WTC11 (cell line): ENCODE measurements around the gene LOC101059915.

Source experiments
- ATAC-seq: fragments of 200-7000 bp; cut with Tn5 transposase; 2 replicates; pipeline ENCODE4 v1.10.0; 2021; ENCODE audit warnings: mild to moderate bottlenecking, moderate library complexity
- CTCF ChIA-PET: fragments of 300-600 bp; sonication (Branson Sonifier 250); formaldehyde crosslinking; loops from one replicate; lab custom pipeline; 2021; ENCODE audit warnings: antibody characterized with exemption; lab: Charles Lee
- POLR2A ChIA-PET: fragments of 350-600 bp; sonication (Branson Sonifier 250); formaldehyde crosslinking; loops from one replicate; lab custom pipeline; 2021; ENCODE audit warnings: antibody characterized with exemption; lab: Charles Lee
- DNase-seq: peaks from one replicate; pipeline ENCODE4 v3.0.0; 2021; ENCODE audit warnings: low spot score
- H3K27ac Mint-ChIP-seq: 2 replicates; pipeline ENCODE4 v1.8.0; 2021; ENCODE audit warnings: mixed read lengths
- H3K27me3 Mint-ChIP-seq: 2 replicates; pipeline ENCODE4 v1.8.0; 2021; ENCODE audit warnings: low read depth, mild to moderate bottlenecking, moderate library complexity, mixed read lengths
- H3K36me3 Mint-ChIP-seq: 2 replicates; pipeline ENCODE4 v1.8.0; 2021; ENCODE audit warnings: mixed read lengths
- H3K4me1 Mint-ChIP-seq: 2 replicates; pipeline ENCODE4 v1.8.0; 2022; ENCODE audit warnings: mixed read lengths
- H3K4me3 Mint-ChIP-seq: 2 replicates; pipeline ENCODE4 v1.8.0; 2021; ENCODE audit warnings: mild to moderate bottlenecking, moderate library complexity, mixed read lengths
- H3K9me3 Mint-ChIP-seq: 2 replicates; pipeline ENCODE4 v1.8.0; 2021; ENCODE audit warnings: mixed read lengths
- CREM ChIP-seq: sonication (generic); formaldehyde crosslinking; IDR thresholded peaks from 2 replicates; pipeline ENCODE4 v1.8.1; 2022; ENCODE audit warnings: mild to moderate bottlenecking, missing genetic modification reagents, moderate library complexity
- HMGA2 ChIP-seq: fragments of 250-450 bp; sonication (Bioruptor Pico); IDR thresholded peaks from 2 replicates; pipeline ENCODE4 v1.4.0; 2021; ENCODE audit warnings: mild to moderate bottlenecking, moderate library complexity
- IRF2 ChIP-seq: sonication (generic); formaldehyde crosslinking; IDR thresholded peaks from 2 replicates; pipeline ENCODE4 v1.8.0; 2022; ENCODE audit warnings: low read depth, missing genetic modification reagents, borderline replicate concordance
- NFATC4 ChIP-seq: fragments of 250-450 bp; sonication (Bioruptor Pico); IDR thresholded peaks from 2 replicates; pipeline ENCODE4 v1.9.0; 2021; ENCODE audit warnings: mild to moderate bottlenecking
- SOX15 ChIP-seq: fragments of 250-450 bp; sonication (Bioruptor Pico); IDR thresholded peaks from 2 replicates; pipeline ENCODE4 v1.9.0; 2021; ENCODE audit warnings: mild to moderate bottlenecking
- SP1 ChIP-seq: sonication (generic); formaldehyde crosslinking; conservative IDR thresholded peaks from 2 replicates; pipeline ENCODE4 v1.8.1; 2022; ENCODE audit warnings: missing genetic modification reagents
- ZNF671 ChIP-seq: fragments of 250-450 bp; sonication (Bioruptor Pico); IDR thresholded peaks from 2 replicates; pipeline ENCODE4 v1.8.0; 2021; ENCODE audit warnings: mild to moderate bottlenecking
- TF ChIP-seq, protein P1 (sequence below): sonication (generic); formaldehyde crosslinking; IDR thresholded peaks from 2 replicates; pipeline ENCODE4 v1.8.0; 2022; ENCODE audit warnings: mild to moderate bottlenecking, missing genetic modification reagents
- TF ChIP-seq, protein P2 (sequence below): sonication (generic); formaldehyde crosslinking; IDR thresholded peaks from 2 replicates; pipeline ENCODE4 v1.8.0; 2023; ENCODE audit warnings: missing genetic modification reagents
- TF ChIP-seq, protein P3 (sequence below): fragments of 250-450 bp; sonication (Bioruptor Pico); IDR thresholded peaks from 2 replicates; pipeline ENCODE4 v1.9.0; 2021; ENCODE audit warnings: mild to moderate bottlenecking
- TF ChIP-seq, protein P4 (sequence below): fragments of 250-450 bp; sonication (Bioruptor Pico); IDR thresholded peaks from 2 replicates; pipeline ENCODE4 v1.8.0; 2021; ENCODE audit warnings: mild to moderate bottlenecking
- TF ChIP-seq, protein P5 (sequence below): fragments of 250-450 bp; sonication (Bioruptor Pico); conservative IDR thresholded peaks from 2 replicates; pipeline ENCODE4 v1.9.0; 2021; ENCODE audit warnings: mild to moderate bottlenecking
- TF ChIP-seq, protein P6 (sequence below): fragments of 250-450 bp; sonication (Bioruptor Pico); IDR thresholded peaks from 2 replicates; pipeline ENCODE4 v1.9.0; 2021; ENCODE audit warnings: mild to moderate bottlenecking

Gene LOC101059915

DNA sequence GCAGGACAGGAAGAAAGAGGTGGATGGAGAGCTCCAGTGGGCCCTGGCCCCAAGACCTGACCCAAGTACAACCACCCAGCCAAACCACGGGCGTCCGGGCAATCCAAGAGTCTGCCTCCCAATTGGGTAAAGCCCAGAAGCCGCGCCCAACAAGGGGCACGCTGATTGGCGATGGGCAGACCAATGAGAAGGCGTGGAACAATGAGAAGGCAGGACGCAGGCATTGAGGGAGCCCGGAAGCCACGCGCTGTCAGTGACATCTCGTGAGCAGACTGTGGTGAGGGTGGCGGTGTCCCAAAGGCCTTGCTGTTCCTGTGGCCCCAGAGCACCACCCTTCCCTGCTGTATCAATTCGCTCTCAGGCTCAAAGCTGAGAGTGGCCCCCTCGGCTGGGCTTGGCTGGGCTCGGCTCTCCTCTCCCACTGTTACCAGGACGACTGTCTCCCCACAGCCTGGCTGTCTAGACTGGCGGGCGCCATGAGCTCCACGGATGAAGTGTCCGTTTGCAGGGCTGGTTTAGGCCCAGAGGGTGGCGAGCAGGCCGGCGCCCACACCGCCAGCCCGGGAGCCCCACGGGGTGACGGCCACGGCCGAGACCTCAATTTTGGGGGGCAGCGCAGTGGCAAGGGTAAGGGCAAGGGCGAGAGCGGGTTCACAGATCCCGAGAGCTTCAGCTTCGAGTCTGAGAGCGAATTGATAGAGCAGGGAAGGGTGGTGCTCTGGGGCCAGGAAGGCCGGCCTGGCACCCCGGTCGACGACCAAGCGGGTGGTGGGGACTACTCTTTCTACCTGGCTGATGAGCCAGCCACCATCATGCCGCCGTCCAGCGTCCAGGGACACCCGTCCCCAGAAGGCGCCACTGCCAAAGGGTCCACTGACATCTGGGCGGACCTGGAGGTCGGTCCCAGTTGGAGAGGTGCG, at the start of gene LOC101059915:
LOC101059915 (plus strand) TSS at position 219 of the 920 bp plus-strand sequence.
- Mint-ChIP-seq H3K27me3 (no peaks in the 10 kb centered on the region), H3K27ac (no peak within 1 kb of the TSS), H3K4me3 (no peak within 1 kb of the TSS), H3K9me3 (no peaks in the 10 kb centered on the region), H3K36me3 (no peaks in the 10 kb centered on the region), H3K4me1 (no peaks in the 10 kb centered on the region)
- DNase-seq, result no peak
- ATAC-seq, result no peak
- ChIA-PET POLR2A (no interaction called here), CTCF (interaction anchor here (1.0 kb wide), 1 partner anchor 45 kb away, joined by 3 read pairs; no protein-coding TSS in a partner anchor)
- TF ChIP-seq, protein P1, sequence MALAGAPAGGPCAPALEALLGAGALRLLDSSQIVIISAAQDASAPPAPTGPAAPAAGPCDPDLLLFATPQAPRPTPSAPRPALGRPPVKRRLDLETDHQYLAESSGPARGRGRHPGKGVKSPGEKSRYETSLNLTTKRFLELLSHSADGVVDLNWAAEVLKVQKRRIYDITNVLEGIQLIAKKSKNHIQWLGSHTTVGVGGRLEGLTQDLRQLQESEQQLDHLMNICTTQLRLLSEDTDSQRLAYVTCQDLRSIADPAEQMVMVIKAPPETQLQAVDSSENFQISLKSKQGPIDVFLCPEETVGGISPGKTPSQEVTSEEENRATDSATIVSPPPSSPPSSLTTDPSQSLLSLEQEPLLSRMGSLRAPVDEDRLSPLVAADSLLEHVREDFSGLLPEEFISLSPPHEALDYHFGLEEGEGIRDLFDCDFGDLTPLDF (CRISPR knock-in tag), result no peak
- no peak for TF ChIP-seq IRF2
- TF ChIP-seq SP1 (CRISPR knock-in tag), result no peak
- TF ChIP-seq, protein P2, sequence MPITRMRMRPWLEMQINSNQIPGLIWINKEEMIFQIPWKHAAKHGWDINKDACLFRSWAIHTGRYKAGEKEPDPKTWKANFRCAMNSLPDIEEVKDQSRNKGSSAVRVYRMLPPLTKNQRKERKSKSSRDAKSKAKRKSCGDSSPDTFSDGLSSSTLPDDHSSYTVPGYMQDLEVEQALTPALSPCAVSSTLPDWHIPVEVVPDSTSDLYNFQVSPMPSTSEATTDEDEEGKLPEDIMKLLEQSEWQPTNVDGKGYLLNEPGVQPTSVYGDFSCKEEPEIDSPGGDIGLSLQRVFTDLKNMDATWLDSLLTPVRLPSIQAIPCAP (CRISPR knock-in tag), result no peak

DNA sequence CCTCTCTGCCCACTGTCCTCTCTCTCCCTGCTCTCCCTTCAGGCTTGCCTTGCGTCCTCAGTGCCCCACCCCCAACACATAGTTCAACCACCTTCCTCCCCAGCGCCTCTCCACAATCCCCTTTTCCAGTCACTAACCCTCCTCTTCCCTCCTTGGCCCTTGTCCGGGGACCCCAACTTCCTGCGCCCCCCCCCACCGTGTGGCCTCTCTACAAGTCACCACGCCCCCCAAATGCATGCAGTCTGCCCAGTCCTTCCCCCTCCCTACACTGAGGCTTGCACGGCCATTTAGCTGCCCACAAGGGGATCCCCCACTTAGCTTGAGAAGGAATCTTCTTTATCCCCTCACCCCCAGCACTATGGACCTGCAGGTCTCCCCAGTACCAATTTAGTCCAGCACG, 49.6 kb upstream of the LOC101059915 start:
- Mint-ChIP-seq H3K4me3 (no peak overlapping the region), H3K36me3 (peaks cover 8% of the 10 kb centered on the region; the same call in 1 of the 2 replicates)
- no peak for ATAC-seq
- TF ChIP-seq, protein P3, sequence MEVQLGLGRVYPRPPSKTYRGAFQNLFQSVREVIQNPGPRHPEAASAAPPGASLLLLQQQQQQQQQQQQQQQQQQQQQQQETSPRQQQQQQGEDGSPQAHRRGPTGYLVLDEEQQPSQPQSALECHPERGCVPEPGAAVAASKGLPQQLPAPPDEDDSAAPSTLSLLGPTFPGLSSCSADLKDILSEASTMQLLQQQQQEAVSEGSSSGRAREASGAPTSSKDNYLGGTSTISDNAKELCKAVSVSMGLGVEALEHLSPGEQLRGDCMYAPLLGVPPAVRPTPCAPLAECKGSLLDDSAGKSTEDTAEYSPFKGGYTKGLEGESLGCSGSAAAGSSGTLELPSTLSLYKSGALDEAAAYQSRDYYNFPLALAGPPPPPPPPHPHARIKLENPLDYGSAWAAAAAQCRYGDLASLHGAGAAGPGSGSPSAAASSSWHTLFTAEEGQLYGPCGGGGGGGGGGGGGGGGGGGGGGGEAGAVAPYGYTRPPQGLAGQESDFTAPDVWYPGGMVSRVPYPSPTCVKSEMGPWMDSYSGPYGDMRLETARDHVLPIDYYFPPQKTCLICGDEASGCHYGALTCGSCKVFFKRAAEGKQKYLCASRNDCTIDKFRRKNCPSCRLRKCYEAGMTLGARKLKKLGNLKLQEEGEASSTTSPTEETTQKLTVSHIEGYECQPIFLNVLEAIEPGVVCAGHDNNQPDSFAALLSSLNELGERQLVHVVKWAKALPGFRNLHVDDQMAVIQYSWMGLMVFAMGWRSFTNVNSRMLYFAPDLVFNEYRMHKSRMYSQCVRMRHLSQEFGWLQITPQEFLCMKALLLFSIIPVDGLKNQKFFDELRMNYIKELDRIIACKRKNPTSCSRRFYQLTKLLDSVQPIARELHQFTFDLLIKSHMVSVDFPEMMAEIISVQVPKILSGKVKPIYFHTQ, result no peak
- TF ChIP-seq NFATC4 (CRISPR knock-in tag) (no peak), HMGA2 (no peak), SOX15 (CRISPR knock-in tag) (no peak), CREM (no peak), ZNF671 (no peak)
- TF ChIP-seq, protein P4, sequence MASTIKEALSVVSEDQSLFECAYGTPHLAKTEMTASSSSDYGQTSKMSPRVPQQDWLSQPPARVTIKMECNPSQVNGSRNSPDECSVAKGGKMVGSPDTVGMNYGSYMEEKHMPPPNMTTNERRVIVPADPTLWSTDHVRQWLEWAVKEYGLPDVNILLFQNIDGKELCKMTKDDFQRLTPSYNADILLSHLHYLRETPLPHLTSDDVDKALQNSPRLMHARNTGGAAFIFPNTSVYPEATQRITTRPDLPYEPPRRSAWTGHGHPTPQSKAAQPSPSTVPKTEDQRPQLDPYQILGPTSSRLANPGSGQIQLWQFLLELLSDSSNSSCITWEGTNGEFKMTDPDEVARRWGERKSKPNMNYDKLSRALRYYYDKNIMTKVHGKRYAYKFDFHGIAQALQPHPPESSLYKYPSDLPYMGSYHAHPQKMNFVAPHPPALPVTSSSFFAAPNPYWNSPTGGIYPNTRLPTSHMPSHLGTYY, result no peak
- TF ChIP-seq, protein P5, sequence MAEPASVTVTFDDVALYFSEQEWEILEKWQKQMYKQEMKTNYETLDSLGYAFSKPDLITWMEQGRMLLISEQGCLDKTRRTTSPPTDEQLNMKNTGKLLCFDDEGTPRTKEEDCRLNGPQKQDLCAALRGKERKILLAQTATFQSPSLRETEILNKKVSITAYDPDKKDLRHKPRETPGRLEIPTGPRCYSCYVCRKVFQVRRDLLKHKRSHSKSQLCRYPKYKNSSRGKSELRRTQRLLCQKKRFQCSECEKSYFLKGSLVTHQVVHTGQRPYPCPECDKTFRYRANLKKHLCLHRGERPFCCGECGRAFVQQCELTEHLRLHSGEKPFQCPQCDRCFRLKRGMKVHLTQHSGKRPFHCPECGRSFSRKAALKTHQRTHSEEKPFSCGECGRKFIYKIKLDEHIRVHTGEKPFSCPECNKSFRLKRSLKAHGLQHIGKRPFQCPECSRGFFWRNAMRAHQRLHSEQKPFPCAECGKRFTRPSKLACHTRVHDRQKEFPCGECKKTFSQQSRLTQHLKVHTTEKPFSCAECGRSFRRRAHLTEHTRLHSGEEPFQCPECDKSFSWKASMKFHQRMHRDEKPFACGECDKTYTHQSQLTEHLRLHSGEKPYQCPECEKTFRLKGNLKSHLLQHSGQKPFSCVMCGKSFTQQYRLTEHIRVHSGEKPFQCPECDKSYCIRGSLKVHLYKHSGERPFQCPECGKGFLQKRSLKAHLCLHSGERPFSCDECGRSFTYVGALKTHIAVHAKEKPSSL (CRISPR knock-in tag), result no peak
- TF ChIP-seq, protein P6, sequence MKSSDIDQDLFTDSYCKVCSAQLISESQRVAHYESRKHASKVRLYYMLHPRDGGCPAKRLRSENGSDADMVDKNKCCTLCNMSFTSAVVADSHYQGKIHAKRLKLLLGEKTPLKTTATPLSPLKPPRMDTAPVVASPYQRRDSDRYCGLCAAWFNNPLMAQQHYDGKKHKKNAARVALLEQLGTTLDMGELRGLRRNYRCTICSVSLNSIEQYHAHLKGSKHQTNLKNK (CRISPR knock-in tag), result no peak
- TF ChIP-seq, all 79 proteins: peak for 0
- H3K27me3 Mint-ChIP-seq, result no peaks in the 10 kb centered on the region
- DNase-seq, result no peak
- H3K27ac Mint-ChIP-seq, result no peak overlapping the region
- no peaks in the 10 kb centered on the region; the same call in 1 of the 2 replicates for H3K4me1 Mint-ChIP-seq
- ChIA-PET POLR2A (no interaction called here), CTCF (interaction anchor here (0.6 to 1.1 kb wide), 2 partner anchors 34 to 78 kb away, joined by 3 to 4 read pairs; no protein-coding TSS in a partner anchor)
- no peaks in the 10 kb centered on the region for H3K9me3 Mint-ChIP-seq
